H54 (cell line): ENCODE results near the gene EXOG.
A peak's percentile ranks its signal among the peaks of the same experiment; 100 is the strongest.

Source experiments
- DNase-seq: peaks from one replicate; pipeline ENCODE4 v3.0.0; 2011; ENCODE audit warnings: low spot score, mixed read lengths; ENCODE audit not compliant: insufficient read length
- FAIRE-seq: peaks from 3 replicates; lab custom pipeline; 2011; peaks lifted over from hg19 to GRCh38; lab: Jason Lieb, UNC
- POLR2A ChIP-seq: IDR thresholded peaks from 2 replicates; pipeline ENCODE4 v1.6.1; 2011; ENCODE audit warnings: low read depth, mild to moderate bottlenecking, low read length

EXOG gene

DNA sequence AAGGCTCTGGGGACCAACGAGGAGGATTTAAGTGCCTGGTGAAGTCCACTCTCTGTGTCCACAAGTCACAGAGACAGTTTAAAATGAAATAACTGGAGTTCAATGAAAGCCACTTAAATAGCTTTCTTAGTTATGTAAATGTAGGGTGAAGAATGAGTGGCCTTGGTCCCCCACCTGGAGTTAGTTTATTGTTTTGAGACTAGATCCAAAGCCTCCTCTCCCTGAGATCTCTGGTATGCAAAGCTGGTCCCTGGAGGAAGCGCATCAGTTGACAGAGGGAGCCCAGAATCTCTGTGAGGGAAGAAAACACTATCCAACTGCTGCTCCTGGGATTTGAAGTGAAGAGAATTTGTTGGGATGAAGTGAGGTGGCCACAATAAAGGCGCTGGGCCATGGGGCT lies 40.5 kb downstream of the EXOG start:
- DNase-seq (no peak), FAIRE-seq (no peak)
- no peak for TF ChIP-seq POLR2A

DNA sequence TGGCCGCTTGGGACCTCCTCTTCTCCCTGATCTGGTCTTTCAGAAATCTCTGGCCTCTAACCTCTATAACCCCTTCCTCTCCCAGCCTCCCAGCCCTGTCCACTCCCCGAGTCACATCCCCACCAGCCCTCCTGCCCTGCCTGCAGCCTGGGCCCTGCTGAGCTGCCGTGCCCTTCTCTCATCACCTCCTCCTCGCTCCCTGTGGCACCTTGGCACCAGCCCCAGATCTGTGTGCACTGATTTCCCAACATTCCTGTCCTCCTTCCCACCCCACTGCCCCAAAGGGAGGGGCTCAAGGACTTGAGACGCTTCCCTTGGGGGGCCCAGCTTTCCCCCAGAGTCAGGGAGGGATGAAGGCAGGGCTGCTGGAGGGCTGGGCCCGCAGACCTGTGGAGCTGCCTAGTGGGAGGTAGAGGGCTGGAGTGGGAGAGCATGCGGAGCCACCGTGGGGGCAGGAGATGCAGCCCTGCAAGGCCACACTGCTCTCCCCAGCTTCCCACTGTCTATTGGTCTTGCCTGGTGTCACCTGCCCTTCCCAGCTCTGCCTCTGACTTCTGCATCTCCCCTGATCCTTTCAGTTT lies 42.7 kb downstream of the EXOG start:
- no peak for TF ChIP-seq POLR2A
- FAIRE-seq (no peak), DNase-seq (no peak)

DNA sequence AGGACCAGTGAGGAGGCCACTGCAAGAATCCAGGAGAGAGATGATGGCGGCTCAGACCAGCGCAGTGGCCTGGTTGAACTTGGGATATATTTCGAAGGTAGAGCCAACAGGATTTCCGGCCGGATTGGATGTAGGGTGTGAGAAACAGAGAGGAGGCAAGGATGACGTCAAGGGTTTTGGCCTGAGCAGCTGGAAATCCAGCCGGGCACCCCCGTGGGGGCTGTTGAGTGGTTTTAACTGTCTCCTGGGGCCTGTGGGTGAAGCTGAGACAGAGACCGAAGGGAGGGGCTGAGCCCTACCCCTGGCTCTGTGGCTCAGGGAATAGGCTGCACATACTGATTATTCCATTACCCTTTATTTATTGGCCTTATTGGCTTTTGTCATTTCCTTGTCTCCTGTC lies 45.7 kb downstream of the EXOG start:
- no peak for FAIRE-seq
- no peak for DNase-seq
- no peak for TF ChIP-seq POLR2A

DNA sequence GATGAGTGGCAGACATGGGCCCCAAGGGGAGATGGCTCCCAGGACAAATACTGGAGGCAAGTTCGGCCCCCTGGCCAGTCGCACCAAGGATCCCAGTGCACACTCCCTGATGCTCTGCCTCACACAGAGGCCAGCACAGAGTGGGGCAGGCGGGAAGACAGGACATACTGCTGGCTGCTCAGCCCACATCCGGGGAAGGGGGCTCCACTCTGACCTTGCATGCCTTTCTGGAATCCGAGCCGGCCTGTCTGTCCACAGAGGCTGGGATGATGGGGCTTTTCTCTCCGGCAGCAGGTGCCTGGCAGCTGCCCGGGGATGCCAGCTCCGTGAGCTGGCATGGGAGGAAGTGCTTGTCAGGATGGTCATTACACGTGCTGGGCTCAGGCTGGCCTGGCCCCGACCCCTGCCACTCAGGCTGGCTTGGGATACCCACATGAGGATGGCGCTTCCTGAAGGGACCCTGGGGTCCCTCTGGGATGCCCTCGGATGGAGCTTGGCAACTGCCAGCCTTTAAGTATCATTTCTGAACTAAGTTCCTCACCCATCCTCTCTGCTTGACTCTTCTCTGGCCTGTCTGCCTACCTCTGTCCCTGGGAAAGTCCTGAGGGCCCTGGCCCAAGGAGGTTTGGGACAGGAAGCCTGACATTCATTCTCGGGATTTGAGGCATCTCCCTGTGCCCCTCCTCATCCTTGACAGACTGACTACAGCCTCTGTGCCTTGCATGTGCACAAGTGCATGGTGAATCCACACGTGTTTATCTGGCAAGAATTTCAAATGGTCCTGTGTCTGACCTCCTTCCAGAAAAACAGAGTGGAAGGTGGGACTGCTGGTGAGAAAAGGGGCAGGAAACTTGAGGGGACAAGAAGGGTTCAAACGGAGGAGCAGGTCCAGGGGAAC lies 46.5 kb downstream of the EXOG start:
- no peak for TF ChIP-seq POLR2A
- DNase-seq (peak; percentile 74), FAIRE-seq (no peak)

DNA sequence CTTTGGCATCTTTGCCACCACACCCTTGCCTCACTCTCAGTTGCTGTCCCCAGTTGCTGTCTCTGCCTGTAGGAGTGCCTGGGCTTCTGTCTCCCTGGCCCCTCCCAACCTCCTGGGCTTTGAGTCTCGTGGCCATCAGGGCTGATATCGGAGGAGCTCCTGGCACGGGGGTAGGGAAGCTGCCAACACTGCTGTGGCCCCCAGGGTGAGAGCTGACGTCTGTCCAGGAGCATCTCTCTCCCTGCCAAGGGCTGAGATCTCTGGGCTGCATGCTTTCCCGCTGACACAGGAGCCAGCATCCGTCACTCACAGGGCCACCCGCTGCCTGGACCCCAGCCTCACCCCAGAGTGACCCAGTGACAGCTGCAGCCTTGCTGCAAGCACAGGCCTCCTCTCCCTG lies 47.4 kb downstream of the EXOG start:
- FAIRE-seq: no peak
- no peak for TF ChIP-seq POLR2A
- DNase-seq: no peak

DNA sequence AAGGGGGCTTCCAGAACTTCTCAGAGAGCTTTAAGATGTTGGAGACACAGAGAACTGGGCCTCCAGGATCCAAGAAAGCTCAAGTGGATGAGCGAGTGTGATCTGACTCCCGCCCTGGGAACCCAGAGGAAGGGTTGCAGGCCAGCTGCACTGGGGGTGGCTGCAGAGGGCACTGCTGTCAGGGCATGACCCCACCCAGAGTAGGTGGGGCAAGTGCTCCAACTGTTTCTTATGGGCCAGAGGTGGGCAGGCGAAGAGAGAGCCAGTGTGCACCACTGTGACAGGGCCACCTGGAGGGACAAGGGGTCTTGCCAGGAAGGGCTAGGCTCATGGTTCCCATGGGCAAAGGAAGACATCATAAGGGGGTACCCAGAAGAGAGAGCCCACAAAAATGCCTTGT lies 48.8 kb downstream of the EXOG start:
- FAIRE-seq: no peak
- no peak for TF ChIP-seq POLR2A
- no peak for DNase-seq

DNA sequence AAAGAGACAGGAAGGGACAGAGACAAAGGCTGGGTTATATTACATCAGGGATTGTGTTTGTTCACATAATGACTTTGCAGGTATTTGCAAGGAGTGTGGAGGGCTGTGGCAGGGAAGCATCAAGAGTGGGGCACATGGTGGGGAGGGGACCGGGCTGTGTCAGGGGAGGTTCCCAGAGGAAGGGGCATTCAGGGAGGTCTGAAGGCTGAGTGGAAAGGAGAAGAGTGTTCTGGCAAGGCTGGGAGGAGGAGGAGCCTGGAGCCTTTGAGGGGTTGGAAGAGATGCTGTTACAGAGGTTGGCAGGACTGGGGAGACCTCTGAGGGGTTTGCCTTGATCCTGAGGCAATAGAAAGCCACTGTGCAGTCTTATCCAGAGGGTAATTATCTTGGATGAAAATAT lies 49.4 kb downstream of the EXOG start:
- no peak for TF ChIP-seq POLR2A
- no peak for DNase-seq
- no peak for FAIRE-seq

DNA sequence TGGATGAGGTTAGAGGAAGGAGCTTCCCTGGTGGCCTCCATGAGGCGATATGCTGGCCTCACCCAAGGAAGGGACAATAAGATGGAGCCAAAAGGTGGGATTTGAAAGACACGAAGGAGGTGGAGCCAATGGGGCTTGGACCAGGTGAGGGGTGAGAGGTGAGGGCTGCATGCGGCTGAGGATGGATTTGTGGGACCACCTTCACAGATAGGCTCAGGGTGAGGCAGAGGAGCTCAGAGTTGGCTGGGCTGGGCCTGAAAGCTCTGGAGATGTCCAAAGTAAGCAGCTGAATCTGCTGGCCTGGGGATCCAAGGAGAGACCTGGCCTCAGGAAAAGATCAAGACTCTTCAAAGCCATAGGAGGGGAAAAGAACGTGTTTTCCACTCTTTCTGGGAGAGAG lies 49.8 kb downstream of the EXOG start:
- no peak for TF ChIP-seq POLR2A
- FAIRE-seq (no peak), DNase-seq (no peak)

DNA sequence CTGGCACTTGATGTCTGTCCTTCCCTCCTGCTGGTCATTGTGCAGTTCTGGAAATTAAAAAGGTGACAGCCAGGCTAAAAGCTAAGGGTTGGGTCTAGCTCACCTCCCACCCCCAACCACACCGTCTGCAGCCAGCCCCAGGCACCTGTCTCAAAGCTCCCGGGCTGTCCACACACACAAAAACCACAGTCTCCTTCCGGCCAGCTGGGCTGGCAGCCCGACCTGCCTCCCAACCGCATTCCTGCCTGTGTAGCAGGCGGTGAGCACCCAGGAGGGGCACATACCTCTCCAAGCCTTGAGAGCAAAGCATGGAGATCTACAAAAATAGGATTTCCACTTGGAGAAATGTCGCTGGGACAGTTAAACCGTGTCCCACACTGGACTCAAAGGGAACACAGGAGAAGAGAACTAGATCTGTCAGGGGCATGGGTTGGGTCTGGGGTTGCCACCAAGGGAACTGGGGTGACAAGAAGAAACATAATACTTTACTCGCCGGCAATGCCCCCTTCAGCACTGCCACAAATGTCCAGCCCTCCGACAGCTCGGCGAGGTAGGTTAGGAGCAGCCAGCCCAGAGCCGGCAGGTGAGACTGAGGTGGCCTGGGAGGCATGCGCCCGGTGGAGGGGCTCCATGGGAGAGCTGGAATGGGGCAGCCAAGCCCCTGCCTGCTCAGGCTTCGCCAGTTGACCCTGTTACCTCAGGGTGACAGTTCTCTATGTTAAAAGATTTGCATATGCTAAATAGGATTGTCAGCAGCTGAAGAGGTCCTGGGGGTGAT lies 52.2 kb downstream of the EXOG start:
- no peak for TF ChIP-seq POLR2A
- no peak for FAIRE-seq
- DNase-seq: peak; percentile 50

DNA sequence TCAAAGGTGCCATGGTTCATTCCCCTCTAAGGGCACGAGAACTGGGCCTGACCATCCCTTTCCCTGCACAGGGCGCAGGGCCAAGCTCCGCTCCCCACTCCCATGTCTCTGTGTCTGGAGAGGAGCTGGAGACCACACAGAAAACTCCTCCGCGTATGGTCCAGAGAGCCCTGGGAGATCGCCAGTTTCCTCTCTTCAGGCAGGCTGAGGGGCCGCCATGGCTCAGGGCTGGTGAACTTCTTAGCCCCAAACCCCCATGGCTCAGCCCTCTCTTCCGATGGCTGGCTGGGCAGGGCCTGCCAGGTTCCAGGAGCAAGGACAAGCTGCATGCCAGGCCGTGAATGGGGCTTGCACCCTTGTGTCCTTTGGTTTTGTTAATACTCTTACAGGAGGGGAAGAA lies 52.9 kb downstream of the EXOG start:
- no peak for TF ChIP-seq POLR2A
- no peak for DNase-seq
- no peak for FAIRE-seq

DNA sequence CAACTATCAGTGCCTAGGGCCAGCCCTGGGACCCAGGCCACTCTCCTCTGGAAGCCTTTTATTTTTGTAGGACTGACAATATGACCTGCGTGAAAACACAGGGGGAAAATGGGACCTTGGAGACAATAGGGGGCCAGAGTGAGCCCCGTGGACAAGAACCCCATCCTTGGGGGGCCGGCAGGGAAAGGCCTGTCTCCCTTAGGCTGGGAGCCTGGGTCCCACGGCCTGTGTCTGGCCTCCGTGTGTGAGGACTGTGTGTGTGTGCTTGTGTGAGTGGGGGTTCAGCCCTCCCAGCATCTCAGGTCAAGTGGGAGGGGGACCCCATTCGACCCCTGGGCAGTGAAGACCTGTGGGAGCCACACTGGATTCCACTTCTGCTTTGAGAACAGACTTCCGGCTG lies 53.3 kb downstream of the EXOG start:
- TF ChIP-seq POLR2A: no peak
- no peak for DNase-seq
- FAIRE-seq: no peak

DNA sequence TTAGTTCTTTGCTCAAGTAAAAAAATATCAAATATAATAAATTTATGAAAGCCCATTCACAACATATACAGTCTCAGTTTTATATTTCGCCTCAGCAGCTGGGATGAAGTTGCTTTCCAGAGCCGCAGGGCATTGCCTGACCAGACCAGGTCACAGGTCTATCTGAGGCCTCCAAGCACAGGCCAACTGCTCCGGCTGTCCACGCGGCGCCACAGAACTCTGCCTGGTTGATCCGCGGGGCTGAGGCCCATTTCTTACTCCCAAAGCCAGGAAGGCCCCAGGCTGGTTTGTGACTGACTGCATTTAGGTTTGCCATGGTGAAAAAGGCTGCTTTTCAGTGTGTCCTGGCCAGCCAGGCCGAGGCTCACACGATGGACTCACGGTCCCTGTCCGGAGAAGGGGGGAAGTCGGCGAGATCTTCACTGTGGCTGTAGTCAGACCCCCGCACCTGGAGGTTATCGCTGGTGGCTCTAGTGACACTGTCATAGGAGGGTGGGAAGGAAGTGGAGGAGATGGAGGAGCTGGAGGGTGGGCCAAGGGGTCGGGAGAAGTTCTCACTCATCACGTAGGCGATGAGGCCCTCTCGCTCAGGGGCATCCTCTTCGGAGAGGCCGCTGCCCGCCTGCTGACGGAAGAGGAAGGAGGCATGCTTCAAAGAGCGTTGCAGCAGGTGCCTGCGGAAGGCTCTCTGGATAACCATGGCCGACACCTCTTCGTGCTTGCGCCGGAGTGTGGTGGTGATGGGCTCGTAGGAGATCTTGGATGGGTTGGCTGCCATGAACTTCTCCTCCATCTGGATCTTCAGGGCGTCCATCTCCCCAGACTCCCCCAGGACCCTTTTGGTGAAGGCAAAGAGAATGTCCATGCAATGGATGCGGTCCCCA lies 54.1 kb downstream of the EXOG start:
- no peak for DNase-seq
- TF ChIP-seq POLR2A: no peak
- no peak for FAIRE-seq
